AG09309 (cell line): Measurements from ENCODE around the gene ATP1A4.

Experiments used
- DNase-seq: peaks from one replicate; pipeline ENCODE4 v3.0.0-alpha.2; 2010; ENCODE audit warnings: low read depth
- H3K4me3 ChIP-seq: 2 replicates; pipeline ENCODE4 v1.5.1; 2011; ENCODE audit warnings: mild to moderate bottlenecking, low read depth, low read length, moderate library complexity; ENCODE audit not compliant: control insufficient read depth
- TF ChIP-seq, protein P1 (sequence below): IDR thresholded peaks from 2 replicates; pipeline ENCODE4 v1.5.1; 2011; ENCODE audit warnings: mild to moderate bottlenecking, low read depth, low read length, inconsistent platforms; ENCODE audit not compliant: insufficient read depth, control insufficient read depth; ENCODE audit errors: missing control alignments

The ATP1A4 gene

DNA sequence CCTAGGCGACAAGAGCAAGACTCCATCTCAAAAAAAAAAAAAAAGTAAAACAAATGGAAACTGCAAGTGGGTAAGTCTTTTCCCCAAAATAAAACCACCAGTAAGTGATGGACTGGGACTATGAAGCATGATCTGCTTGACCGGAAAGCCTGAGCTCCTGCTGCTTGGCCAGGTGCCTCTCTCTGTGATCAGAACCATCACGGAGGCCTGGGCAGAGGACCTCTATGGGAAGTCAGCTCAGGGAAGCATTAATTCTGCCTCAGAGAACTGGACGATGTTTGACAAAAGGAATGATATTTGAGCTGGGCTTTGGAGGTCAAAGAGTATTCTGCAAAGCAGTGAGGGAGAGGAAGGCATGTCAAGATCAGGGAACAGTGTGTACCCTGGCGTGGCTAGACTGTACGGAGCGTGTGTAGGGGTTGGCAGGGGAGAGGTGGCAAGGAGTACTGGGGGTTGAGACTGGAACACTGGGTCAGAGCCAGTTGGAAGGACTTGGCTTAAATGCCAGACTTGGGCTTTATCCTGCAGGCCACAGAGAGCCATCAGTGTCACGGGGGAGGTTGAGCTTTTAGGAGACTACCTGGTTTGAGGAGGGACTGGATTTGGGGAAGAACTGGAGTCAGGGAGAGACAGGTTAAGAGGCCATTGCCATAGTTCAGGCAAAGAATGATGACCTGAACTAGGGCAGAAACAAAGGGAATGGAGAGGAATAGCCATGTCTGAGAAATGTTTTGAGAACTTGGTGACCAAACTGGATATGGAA, 19.4 kb upstream of the ATP1A4 start:
- no peak overlapping the region for H3K4me3 ChIP-seq
- TF ChIP-seq, protein P1, sequence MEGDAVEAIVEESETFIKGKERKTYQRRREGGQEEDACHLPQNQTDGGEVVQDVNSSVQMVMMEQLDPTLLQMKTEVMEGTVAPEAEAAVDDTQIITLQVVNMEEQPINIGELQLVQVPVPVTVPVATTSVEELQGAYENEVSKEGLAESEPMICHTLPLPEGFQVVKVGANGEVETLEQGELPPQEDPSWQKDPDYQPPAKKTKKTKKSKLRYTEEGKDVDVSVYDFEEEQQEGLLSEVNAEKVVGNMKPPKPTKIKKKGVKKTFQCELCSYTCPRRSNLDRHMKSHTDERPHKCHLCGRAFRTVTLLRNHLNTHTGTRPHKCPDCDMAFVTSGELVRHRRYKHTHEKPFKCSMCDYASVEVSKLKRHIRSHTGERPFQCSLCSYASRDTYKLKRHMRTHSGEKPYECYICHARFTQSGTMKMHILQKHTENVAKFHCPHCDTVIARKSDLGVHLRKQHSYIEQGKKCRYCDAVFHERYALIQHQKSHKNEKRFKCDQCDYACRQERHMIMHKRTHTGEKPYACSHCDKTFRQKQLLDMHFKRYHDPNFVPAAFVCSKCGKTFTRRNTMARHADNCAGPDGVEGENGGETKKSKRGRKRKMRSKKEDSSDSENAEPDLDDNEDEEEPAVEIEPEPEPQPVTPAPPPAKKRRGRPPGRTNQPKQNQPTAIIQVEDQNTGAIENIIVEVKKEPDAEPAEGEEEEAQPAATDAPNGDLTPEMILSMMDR: no peak
- DNase-seq: no peak

DNA sequence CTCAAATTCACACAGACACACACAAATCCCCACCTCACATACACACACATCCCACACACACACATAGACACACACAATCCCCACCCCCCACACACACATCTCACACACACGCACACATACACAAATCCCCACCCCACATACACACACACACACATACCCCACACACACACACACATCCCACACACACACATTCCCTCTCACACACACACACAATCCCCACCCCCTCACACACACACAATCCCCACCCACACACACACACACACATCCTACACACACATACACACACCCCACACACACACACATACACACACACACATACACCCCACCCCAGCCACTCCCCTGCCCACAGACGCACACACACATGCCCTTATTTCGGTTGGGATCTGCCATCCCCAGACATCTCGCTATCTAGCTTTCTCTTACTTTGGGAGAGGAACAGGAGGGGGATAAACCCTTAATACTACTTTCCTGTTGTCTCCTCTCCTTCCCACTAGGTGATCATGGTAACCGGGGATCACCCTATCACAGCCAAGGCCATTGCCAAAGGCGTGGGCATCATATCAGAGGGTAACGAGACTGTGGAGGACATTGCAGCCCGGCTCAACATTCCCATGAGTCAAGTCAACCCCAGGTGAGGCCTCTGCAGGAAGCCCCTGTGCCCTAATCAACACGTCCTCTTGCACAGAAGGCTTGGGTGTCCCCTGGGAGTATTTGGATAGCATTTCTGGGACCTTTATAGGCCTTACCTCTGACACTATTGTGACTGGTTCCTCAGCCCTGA, 17.2 kb upstream of the ATP1A4 start:
- TF ChIP-seq, protein P1: no peak
- DNase-seq: no peak
- H3K4me3 ChIP-seq: no peak overlapping the region

DNA sequence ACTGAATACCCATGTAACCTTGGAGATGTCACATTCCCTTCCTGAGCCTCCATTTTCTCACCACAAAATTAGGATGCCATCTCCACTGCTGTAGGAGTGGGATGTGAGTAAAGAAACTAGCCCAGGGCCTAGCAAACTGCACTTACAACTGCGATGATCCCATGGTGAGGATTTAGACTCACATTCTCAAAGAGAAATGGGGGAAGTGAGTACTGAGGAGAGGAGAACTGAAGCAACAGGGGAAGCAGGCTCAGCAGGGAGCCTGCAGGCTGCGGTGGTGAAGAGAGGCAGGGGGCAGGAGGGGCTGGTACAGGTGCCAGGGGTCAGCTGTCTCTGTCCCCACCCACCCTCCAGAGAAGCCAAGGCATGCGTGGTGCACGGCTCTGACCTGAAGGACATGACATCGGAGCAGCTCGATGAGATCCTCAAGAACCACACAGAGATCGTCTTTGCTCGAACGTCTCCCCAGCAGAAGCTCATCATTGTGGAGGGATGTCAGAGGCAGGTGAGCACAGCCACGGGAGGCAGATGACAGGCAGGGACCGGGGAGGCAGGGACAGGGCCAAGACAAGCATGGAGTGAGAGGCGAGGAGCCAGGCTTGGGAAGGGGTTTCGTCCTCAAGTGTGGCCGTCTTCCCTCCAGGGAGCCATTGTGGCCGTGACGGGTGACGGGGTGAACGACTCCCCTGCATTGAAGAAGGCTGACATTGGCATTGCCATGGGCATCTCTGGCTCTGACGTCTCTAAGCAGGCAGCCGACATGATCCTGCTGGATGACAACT, 16.4 kb upstream of the ATP1A4 start:
- no peak for DNase-seq
- no peak overlapping the region for H3K4me3 ChIP-seq
- TF ChIP-seq, protein P1: no peak

DNA sequence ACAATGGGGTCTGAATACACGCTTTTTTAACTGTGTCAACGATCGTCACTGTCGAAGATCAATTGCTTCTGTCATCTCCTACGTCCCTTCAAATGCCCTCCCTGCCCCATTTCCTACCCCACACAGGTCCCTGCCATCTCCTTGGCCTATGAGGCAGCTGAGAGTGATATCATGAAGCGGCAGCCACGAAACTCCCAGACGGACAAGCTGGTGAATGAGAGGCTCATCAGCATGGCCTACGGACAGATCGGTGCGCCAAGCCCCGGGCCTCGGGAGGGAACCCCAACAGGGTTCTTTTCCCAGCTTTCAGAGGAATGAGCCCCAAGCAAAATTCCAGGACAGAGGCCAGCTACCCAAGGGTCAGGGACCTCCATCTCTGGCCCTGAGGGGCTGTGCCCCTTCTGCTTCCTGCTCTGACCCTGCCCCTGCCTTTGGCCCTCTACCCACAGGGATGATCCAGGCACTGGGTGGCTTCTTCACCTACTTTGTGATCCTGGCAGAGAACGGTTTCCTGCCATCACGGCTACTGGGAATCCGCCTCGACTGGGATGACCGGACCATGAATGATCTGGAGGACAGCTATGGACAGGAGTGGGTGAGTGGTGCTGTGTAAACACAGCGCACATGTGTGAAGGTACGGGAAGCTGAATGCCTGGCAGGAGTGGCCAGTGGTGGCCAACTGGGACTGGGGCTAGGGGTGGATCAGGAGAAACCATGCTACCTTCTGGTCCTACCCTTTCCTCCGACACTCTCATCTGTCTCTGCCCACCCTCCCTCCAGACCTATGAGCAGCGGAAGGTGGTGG, 15.1 kb upstream of the ATP1A4 start:
- no peak for DNase-seq
- no peak overlapping the region for H3K4me3 ChIP-seq
- TF ChIP-seq, protein P1: no peak

DNA sequence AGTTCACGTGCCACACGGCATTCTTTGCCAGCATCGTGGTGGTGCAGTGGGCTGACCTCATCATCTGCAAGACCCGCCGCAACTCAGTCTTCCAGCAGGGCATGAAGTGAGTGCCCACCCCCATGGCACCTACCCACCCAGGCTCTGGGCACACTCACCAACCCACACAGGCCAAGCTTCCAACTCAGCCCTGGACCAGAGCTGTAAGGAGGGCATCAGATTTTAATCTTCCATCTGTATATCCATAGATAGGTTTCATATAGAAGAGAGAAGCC, 14.5 kb upstream of the ATP1A4 start:
- H3K4me3 ChIP-seq: no peak overlapping the region
- DNase-seq: no peak
- TF ChIP-seq, protein P1: no peak
